GM21619 (cell line): ENCODE data around the gene SH3TC1.

Experiments used
- ATAC-seq: cut with Tn5 transposase; IDR thresholded peaks from one replicate; pipeline ENCODE4 v1.9.1; 2021; ENCODE audit not compliant: unreplicated experiment

SH3TC1 gene

DNA sequence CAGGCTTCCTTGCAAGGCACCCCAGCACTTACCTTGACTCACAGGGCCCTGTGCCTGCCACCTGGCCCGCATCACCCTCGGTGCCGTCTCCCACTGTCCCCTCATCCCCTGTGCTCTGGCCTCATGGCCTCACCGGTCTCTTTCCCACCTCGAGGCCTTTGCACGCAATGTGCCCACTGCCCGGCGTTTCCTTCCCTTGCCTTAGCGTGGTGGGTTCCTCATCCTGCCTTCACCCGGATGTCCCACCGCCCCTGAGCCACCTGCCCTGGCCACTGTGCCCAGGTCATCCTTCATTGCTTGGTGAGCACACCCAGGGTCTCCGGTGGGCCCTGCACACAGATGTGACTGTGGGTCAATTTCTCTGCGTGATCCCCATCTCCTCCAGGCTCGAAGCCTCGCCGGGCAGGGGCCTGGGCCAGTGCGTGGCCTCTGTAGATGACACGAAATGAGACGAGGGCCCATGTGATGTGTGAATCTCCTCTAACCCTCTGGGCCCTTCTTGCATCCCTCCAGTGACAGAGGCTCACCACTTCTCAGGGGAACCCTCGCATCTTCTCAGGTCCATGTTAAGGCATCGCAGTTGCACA is 75.1 kb downstream of the SH3TC1 start:
- ATAC-seq, result no peak

DNA sequence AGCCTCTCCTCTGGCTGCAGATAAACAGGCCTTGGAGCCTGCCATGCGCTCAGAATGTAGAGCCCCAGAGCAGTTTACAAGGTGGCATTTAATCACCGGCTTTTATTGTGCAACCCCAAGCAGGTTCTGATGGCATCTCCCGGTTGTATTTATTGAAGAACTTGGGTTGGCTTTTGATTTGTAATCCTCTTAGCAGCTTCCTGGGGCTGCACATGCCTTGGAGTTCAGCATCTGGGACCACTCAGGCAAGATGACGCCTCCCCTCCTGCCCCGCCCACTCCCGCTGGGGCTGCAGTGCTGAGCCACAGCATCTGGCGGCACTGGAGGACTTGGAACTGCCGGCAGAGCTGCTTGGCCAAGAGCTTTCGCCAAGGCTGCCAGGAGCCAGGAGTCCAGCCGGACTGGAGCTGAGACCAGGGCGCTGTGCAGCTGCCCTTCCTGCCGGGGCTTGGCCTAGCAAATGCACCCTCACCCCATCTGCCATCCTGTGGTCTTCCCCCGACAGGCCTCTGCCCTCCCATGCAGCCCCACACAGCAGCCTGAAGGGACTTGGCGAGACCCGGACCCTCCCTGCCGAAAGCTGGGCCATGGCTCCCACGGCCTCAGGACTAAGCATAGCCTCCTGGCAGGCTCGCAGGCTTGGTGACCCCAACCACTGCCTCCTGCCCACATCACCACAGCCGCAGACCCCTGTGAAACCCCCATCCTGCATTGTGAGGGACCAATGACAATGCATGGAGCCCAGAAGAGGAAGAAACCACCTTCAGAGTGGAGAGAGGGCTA is 75.9 kb downstream of the SH3TC1 start:
- no peak for ATAC-seq

GRCh38 chr4:8275548-8275910 is 76.4 kb downstream of the SH3TC1 start:
- ATAC-seq, result no peak

DNA sequence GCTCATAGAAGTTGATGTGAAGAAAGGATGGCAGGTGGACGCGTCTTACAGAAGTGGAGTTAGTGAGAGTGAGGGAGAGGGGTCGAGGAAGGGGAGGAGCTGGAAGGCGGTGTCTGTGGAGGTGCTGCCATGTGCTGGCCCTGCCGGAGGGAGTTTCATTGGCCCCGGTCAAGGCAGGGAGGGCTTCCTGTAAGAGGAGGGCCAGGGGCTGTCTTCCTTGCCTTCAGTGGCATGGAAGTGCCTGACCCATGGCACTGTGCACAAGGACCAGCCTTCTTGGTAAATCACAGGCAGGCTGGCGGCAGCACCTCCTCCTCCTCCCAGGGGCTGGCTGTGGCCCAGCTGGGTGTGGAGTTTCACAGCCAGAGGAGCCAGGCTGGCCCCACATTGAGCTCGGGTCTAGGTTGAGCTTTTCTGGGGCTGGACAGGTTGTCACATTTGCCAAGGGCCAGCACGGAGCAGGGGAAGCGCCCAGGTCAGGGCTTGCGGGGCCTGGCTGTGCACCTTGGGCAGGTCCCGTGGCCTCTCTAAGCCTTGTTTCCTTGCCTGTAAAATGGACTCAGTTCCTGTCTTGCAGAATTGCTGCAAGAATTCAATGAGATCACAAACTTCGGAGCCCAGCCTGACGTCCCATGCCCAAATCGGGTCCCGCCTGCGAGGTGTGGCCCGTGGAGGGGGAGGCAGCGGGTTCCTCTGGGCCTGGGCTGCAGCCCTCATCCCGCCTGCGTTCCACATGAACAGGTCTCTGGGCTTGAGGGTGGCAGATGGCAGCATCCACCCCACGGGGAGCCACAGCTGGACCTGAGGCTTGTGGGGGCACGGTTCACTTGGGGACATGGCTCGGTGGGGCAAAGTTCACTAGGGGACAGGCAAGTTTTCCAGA is 77.5 kb downstream of the SH3TC1 start:
- ATAC-seq, result no peak

GRCh38 chr4:8277356-8278008 is 78.4 kb downstream of the SH3TC1 start:
- no peak for ATAC-seq

DNA sequence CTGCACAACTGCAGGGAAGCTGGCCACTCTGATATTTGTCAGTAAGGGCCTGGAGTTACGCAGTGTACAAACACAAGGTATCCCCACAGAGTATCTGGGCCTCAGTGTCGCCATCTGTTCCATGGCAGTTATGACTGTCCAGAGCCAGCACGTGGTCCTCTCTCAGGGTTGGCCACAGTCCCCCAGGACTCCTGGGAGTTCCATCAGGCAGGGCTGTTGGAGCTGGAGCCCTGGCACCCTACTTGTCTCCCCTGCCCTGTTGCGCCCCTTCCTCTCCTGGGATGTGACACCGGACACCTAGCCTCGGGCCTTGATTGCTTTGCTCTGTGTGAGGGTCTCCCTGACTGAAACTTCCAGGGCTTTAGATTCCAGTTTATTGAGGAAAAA is 78.9 kb downstream of the SH3TC1 start:
- no peak for ATAC-seq

DNA sequence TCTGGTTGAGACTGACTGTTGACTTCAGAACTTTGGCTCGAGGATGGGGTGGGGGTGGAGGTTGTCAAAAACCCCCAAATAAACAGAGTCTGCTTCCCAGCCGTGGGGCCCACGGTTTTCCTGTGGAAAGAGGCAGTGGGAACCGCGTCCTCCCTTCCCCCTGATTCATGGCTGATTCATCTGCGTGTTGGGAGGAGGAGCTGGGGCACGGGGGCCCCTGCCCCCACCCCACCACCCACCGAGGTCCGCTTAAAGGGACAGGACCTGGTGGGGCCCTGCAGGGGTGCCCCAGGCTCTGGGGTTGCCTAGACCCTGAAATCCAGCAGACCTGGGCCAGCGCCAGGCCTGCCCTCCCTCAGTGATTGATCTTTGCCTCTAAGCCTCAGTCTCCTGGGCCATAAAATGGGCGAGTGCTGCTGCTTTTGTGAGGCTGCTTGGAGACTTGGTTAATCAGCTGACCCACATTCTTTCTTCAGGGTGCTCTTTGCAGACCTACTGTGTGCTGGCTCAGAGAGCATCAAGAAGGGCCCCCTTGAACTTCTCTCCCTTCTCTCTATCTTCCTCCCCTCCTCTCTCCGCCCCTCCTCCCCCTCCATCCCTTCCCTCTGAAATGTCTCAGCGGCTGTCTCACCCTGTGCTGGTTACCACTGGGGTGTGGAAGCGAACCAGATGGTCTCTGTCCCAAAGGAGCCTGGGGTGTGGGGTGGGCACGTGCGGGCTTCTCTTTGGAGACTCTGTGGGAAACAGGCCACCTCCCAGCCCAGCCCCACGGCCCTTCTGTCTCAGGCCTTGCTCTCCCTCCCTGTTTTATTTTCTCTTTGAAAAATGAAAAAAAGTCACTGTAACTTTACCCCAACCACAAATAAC is 79.6 kb downstream of the SH3TC1 start:
- no peak for ATAC-seq

DNA sequence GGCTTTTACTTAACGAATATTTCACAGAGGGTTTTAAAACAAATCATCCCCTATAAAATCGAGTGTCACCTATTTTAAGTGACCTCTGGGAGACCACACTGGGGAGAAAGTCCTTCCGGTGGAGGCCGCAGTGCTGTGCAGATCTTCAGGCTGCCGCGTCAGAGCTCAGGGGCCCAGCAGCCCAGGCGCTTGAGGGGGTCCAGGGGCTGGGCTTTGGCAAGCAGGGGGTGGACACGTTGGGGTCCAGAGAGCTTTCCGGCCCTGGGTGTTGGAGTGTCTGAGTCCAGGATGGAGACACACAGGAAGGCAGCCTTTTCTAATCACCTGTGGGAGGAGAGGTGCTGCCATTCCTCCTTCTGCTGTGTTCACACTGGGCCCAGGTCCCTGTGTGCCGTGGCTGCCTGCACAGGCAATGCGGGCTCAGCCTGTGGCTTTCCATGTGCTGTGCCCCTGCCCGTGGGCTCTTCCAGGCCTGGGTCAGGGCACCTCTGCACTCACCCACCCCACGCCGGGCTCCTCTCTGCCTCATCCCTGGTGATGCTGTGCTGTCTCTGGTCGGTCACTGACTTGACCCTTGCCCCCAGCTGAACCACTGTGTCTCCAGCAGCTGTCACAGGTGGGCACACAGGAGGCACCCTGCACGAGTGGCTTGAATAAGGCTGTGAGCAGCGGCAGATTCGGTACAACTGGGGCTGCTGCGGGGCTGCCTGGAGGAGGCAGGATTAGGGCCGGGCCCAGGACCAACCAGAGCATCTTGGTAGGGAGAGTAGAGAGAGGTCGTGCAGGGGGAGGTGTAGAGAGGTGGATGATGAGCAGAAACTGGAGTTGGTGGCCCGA is 80.4 kb downstream of the SH3TC1 start:
- no peak for ATAC-seq

- no peak for ATAC-seq
These were observed 81.2 kb downstream of the SH3TC1 start for GRCh38 chr4:8280158-8280875.

DNA sequence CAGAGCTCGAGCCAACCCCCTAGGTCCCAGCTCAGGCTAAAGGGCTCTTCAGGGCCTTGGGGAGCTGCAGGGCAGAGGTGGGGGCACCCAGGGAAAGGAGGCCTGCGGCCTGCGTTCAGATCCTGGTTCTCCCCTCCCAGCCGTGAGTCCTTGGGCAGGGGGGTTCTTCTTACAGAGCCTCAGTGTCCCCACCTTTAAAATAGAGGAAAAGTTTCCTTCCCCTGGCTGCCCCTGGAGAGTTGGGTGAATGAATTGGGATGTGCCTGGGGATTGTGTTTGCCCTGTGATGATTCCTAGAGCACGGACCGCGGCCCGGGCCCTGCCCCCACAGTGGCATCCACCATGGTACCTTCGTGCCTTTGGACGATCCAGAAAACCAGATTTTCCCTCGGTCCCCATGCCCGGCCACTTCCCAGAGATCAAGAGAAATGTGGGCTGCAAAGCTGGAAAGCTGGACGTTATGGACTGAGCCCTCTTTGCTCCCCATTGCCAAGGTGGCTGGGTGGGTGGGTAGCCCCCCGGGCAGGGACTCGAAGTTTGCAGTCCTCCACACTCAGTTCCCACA is 81.9 kb downstream of the SH3TC1 start:
- no peak for ATAC-seq

- ATAC-seq, result no peak
These were observed 82.5 kb downstream of the SH3TC1 start for GRCh38 chr4:8281519-8282133.

DNA sequence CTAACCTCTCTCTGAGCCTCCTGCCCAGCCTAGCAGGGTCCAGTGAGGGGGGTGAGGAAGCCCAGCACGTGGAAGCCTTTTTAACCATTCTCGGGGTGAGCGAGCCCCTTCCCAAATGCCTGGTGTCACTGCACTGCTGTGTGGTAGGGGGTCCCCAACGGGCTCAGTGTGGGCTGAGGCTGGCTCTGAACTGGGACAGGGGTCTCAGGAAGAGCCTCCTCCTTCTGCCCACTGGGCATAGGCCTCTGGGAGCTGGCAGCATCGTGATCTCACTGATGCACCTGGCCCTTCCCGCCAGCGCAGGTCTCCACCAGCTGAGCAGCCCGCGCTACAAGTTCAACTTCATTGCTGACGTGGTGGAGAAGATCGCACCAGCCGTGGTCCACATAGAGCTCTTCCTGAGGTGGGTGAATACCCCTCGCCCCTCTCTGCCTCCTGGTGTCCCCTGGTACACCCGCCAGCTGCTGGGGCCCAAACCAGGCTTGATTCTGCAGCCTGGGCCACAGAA is 83.1 kb downstream of the SH3TC1 start:
- ATAC-seq, result no peak

- ATAC-seq, result no peak
These were observed 83.7 kb downstream of the SH3TC1 start for GRCh38 chr4:8282742-8283141.

DNA sequence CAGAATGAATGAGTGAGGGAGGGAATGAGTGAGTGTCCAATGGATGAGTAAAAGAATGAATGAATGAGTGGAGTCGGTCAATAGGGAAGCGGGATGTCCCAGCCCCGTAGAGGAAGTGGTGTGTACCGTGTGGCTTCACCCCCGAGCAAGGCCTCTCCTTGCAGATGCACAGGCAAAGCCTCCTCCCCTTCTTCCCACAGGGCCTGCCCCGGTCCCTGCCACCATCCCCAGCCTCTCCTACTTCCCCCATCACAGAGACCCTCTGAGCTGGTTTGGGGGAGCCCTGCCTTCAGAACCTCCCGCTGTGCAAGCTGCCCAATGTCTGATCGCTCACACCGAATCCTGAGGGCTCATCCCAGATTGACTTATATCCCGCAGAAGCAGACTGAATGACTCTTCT is 84.1 kb downstream of the SH3TC1 start:
- ATAC-seq, result no peak

DNA sequence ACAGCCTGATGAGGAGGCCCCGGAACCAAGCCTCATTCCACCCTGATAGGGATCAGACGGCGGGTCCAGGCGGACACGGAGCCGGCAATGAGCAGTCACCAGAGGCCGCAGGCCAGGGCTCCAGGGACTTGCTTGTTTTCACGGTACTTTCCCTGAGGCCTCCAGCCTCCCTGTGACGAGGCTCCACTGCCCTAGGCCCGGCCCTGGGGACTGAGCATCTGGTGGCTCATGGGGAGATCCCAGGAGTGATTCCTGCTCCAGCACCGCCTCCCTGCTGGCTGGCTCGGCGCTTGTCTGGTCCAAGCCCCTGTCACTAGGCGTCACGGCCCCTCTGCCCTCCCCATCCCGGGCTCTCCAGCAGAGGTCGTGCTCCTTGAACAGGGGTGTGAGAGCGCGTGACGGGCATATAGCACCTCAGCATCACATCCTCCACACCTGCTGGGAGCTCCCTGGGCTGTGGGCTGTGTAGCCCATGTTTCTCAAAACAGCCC is 84.6 kb downstream of the SH3TC1 start:
- ATAC-seq, result no peak

GRCh38 chr4:8284391-8284790 is 85.3 kb downstream of the SH3TC1 start:
- no peak for ATAC-seq

- ATAC-seq, result no peak
These were observed 86.3 kb downstream of the SH3TC1 start for GRCh38 chr4:8285143-8285975.
